ENCODE data around the gene OLFM1.

Gene OLFM1

DNA sequence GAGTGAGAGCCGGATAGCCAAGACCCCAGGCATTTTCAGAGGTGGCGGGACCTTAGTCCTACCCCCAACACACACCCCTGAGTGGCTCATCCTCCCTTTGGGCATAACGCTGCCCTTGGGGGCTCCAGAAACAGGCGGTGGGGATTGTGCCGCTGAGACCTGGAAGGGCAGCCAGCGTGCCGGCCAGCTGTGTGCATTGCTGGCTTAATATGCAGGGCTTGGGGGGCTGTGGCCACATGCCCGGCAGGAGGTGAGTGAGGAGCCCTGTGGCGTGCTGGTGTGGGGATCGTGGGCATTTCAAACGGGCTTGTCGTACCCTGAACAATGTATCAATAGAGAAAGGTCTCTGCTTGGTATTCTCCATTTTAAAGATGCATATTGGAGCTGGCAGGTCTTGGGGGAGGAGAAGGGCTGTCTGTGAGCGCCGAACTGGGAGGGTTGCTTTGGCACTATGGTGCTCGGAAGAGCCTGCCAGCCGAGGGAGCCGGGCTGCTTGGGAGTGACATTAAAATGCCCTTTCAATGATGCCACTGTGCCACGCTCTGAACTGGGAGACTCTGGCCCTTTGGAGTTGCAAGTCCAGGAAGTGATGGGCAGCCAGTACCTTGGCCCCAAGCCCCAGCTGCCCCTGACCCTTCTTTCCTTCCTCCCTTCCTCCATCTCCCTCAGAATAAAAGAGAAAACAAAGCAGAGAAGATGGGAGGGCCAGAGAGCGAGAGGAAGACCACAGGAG, 11.2 kb upstream of the OLFM1 start:
- no peak for DNase-seq (ENCODE audit: low spot score in 2 of 2)
- Histone ChIP-seq H3K4me3 (no peak overlapping the region), H3K4me1 (no peaks in the 10 kb centered on the region), H3K27me3 (ENCODE audit: low read depth) (no peaks in the 10 kb centered on the region), H3K36me3 (replicated peaks) (no peaks in the 10 kb centered on the region), H3K9me3 (no peaks in the 10 kb centered on the region)
- in situ Hi-C loops (cut with MboI; ENCODE audit: low sequenced_read_pairs) = no loop called here

DNA sequence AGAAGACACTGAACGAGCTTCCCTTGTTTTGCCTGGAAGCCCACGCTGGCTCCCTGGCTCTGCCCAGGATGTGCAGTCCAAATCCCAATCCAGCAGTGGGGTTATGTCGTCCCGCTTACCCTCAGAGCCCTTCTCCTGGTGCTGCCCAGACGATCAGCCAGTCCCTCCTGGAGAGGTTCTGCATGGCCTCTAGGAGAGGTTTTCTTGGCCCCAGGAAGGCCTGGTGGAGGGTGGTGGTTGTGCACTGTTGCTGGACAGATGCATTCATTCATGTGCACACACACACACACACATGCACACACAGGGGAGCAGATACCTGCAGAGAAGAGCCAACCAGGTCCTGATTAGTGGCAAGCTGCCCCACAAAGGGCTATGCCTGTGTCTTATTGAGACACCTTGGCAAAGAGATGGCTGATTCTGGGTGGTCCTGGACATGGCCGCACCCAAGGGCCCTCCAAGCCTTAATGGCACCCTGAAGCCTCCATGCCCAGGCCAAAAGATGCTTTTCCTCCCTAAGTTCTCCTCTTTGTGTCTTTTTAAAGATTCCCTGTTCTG, 10.5 kb upstream of the OLFM1 start:
- no peak for DNase-seq (ENCODE audit: low spot score in 2 of 2)
- in situ Hi-C loops (cut with MboI; ENCODE audit: low sequenced_read_pairs) = no loop called here
- Histone ChIP-seq H3K4me3 (no peak overlapping the region), H3K36me3 (replicated peaks) (no peaks in the 10 kb centered on the region), H3K4me1 (no peaks in the 10 kb centered on the region), H3K9me3 (no peaks in the 10 kb centered on the region), H3K27me3 (ENCODE audit: low read depth) (no peaks in the 10 kb centered on the region)

DNA sequence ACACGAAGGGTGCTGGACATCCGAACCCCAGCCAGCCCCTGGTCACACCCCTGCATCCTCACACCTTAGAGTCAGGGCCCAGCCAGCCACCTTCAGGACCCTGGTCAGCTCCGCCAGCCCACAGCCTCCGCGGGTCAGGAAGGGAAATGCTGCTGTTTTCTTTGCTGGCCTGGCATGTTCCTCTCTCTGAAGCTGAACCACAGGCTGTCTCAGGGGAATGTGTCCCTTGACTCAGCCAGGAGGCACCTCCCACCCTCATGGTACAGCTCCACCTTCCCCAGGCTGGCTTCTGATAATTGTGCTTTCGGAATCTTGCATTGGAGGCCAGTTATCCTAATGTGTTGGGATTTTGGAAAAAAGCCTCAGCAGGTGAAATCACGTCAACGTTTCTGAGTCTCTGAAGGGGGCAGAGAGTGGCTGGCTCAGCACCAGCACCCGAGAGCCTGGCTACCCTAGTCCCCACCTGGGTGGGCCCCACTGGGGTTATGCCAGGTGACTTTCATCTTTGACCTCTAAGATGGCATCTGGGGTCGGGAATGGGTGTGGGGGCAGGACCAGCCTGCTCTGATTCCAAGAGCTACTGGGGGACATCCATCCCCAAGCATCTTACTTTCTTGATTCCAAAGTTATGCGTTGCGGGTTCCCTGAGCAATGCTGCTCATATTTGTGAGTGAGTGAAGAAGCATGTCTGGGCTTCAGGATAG, 9.8 kb upstream of the OLFM1 start:
- Histone ChIP-seq H3K9me3 (no peaks in the 10 kb centered on the region), H3K27me3 (ENCODE audit: low read depth) (no peaks in the 10 kb centered on the region), H3K4me1 (no peaks in the 10 kb centered on the region), H3K4me3 (no peak overlapping the region), H3K36me3 (replicated peaks) (no peaks in the 10 kb centered on the region)
- no peak for DNase-seq (ENCODE audit: low spot score in 2 of 2)
- in situ Hi-C loops (cut with MboI; ENCODE audit: low sequenced_read_pairs) = no loop called here

DNA sequence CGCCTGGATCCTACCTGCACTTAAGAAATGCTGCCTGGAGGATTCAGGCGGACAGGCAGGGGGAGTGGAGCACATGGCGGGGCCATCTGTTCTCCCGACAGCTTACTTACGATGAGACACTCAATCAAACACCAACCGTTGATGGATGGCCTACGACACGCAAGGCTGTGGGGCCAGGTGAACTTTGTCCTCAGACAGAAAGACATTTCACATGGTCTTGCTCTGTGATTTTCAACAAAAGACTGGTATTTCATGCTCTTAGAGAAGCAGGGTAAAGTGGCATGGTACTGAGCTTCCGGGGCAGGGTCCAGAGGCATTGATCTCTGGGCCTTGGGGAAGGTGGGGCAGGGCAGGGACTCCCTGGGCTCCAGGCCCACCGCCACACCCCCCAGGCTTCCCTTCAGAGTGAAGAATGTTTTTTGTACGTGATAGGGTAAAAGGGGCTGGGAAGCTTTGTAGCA, 9.1 kb upstream of the OLFM1 start:
- no peak overlapping the region for H3K4me3 ChIP-seq
- no peaks in the 10 kb centered on the region for H3K27me3 ChIP-seq (ENCODE audit: low read depth)
- no peak for DNase-seq (ENCODE audit: low spot score in 2 of 2)
- H3K9me3 ChIP-seq = no peaks in the 10 kb centered on the region
- no peaks in the 10 kb centered on the region for H3K4me1 ChIP-seq
- in situ Hi-C loops (cut with MboI; ENCODE audit: low sequenced_read_pairs) = no loop called here
- no peaks in the 10 kb centered on the region for H3K36me3 ChIP-seq (replicated peaks)

DNA sequence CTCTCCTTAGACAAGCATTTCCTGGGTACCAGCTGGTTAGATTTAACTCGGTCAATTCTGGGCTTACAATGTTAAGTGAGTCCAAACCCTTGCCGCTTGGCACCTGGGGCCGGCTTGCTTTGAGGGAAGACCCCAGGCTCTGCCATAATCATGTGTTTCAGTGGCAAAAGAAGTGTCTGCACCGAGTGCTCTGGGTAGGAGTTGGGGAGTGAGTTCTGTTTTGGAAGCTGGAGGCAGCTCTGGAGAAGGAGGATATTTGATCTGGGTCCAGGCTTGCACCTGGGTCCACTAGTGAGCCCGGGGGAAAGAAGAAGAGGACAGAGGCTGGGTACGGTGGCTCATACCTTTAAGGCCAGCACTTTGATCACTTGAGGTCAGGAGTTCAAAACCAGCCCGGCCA, 8.4 kb upstream of the OLFM1 start:
- Histone ChIP-seq H3K9me3 (no peaks in the 10 kb centered on the region), H3K36me3 (replicated peaks) (no peaks in the 10 kb centered on the region), H3K4me3 (no peak overlapping the region), H3K4me1 (no peaks in the 10 kb centered on the region), H3K27me3 (ENCODE audit: low read depth) (no peaks in the 10 kb centered on the region)
- in situ Hi-C loops (cut with MboI; ENCODE audit: low sequenced_read_pairs) = no loop called here
- no peak for DNase-seq (ENCODE audit: low spot score in 2 of 2)

DNA sequence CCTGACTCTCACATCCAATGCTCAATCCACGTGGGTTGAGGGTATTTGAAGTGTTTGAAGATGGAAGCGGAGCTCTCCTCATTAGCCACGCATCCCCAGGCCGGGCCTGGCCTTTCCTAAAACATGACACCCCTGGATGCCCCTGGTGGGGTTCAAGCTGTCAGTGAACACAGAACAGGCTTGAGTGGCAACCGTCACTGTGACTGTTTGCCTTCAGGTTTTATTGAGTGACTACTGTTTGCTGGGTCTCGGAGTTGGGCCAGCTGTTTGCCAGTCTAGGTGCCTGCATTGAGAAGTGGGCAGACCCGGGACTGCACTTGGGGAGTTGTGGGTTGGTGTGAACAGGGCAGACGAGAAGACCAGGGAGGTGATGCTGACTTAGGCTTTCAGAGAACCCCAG, 7.8 kb upstream of the OLFM1 start:
- Histone ChIP-seq H3K9me3 (no peaks in the 10 kb centered on the region), H3K4me1 (no peaks in the 10 kb centered on the region), H3K4me3 (no peak overlapping the region), H3K27me3 (ENCODE audit: low read depth) (no peaks in the 10 kb centered on the region), H3K36me3 (replicated peaks) (no peaks in the 10 kb centered on the region)
- DNase-seq (ENCODE audit: low spot score in 2 of 2) = no peak
- in situ Hi-C loops (cut with MboI; ENCODE audit: low sequenced_read_pairs) = no loop called here

DNA sequence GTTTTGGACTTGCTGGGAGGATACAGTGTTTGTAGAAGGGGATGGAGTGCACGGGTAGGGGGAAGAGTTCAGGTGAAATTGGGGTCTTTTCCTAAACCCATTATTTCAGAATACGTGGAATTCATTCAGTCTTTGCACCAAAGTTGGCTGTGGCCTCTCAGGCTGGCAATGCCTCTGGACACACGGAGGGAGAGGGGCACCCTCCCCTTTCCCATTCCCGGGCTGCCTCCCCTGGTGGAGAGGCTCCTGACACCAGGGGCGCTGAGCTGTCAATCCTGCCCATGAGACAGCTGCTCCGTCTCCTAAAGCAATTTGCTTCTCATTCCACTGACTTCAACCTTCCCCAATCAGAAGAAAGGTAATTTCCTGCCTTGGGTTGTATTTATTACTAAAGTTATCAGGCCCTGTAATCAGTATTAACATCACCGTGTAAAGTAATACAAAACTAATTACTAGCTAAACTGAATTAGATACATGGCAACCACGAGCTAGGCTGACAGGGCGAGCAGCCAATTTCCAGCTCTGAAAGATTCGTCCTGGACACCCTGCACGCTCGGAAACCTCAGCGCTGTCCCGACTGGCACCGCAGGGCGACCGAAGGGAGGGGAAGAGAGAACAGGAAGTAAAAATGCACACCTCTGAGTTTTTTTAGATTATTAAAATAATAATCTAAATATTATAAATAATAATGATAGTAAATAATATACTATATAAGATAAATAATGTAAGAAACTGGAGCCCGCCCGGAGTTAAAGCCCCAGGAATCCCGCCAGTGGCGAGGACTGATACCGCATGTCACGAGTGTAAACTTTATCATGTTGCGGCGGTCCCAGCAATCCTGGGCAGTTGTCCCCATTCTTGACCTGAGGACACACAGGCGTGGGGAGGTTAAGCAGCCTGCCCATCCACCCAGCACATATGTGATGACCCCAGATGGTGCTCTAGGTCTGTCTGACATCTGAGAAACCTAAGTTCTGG, 6.9 kb upstream of the OLFM1 start:
- in situ Hi-C loops (cut with MboI; ENCODE audit: low sequenced_read_pairs) = no loop called here
- H3K4me3 ChIP-seq = no peak overlapping the region
- H3K27me3 ChIP-seq (ENCODE audit: low read depth) = no peaks in the 10 kb centered on the region
- H3K36me3 ChIP-seq (replicated peaks) = no peaks in the 10 kb centered on the region
- no peak for DNase-seq (ENCODE audit: low spot score in 2 of 2)
- no peaks in the 10 kb centered on the region for H3K4me1 ChIP-seq
- no peaks in the 10 kb centered on the region for H3K9me3 ChIP-seq

DNA sequence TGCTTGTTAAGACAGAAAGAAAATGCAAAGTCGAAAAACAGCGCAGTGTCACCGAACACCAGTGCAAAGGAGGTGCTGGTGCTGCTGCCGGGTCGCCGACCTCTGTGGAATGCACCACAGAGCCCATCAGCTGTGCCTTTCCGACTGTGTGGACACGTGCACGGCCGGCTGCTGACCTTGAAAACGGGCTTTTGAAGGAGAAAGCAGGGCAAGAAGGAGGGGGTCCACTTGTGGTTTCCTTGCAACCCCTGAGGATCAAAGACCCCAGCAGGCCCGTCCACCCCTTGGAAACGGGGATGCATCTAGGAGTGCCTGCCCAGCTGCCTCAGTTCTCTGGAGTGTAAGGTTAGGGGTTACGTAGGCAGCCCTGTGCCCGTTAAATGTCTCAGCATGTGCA, 6.2 kb upstream of the OLFM1 start:
- H3K36me3 ChIP-seq (replicated peaks) = no peaks in the 10 kb centered on the region
- H3K27me3 ChIP-seq (ENCODE audit: low read depth) = no peaks in the 10 kb centered on the region
- H3K9me3 ChIP-seq = no peaks in the 10 kb centered on the region
- no peak for DNase-seq (ENCODE audit: low spot score in 2 of 2)
- in situ Hi-C loops (cut with MboI; ENCODE audit: low sequenced_read_pairs) = no loop called here
- no peaks in the 10 kb centered on the region for H3K4me1 ChIP-seq
- no peak overlapping the region for H3K4me3 ChIP-seq

DNA sequence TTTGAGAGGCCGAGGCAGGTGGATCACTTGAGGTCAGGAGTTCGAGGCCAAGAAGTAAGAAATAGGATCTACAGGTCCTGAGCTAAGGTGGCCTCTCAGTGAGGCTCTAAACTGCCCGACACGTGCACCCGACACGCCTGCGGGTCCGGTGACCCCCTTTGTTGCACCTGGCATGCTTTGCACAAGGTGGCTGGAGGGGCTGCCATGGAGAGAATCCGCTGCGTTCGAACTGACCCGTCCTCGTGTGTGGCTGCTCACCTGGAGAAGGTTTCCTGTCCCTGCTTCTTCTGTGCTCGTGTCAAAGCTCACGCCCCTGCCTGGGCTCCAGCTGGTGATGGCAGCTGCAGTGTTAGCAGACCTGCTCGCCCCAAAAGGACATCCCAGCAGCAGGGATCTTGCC, 5.7 kb upstream of the OLFM1 start:
- no peak for DNase-seq (ENCODE audit: low spot score in 2 of 2)
- Histone ChIP-seq H3K9me3 (no peaks in the 10 kb centered on the region), H3K36me3 (replicated peaks) (no peaks in the 10 kb centered on the region), H3K27me3 (ENCODE audit: low read depth) (no peaks in the 10 kb centered on the region), H3K4me1 (no peaks in the 10 kb centered on the region), H3K4me3 (no peak overlapping the region)
- in situ Hi-C loops (cut with MboI; ENCODE audit: low sequenced_read_pairs) = no loop called here

DNA sequence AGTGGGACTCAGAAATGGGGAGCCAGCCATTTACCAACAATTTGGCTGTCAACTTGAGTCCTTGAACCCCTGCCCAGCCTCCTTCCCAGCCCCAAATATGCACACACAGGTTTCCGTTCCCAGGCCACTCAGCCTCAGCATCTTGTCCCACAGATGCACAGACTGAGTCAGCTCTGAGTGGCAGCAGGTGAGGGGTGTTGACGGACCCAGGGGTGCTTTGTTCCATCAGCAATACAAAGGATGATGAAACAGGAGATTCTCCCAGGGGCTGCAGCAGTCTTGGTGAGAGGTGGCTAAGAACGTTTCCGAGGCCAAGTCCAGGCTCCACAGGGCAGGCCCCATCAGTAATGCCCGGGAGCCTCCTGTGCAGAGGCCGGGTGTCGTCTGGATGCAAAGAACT, 4.9 kb upstream of the OLFM1 start:
- H3K9me3 ChIP-seq = no peaks in the 10 kb centered on the region
- no peak for DNase-seq (ENCODE audit: low spot score in 2 of 2)
- no peaks in the 10 kb centered on the region for H3K27me3 ChIP-seq (ENCODE audit: low read depth)
- H3K4me1 ChIP-seq = no peaks in the 10 kb centered on the region
- H3K36me3 ChIP-seq (replicated peaks) = no peaks in the 10 kb centered on the region
- no peak overlapping the region for H3K4me3 ChIP-seq
- in situ Hi-C loops (cut with MboI; ENCODE audit: low sequenced_read_pairs) = no loop called here

DNA sequence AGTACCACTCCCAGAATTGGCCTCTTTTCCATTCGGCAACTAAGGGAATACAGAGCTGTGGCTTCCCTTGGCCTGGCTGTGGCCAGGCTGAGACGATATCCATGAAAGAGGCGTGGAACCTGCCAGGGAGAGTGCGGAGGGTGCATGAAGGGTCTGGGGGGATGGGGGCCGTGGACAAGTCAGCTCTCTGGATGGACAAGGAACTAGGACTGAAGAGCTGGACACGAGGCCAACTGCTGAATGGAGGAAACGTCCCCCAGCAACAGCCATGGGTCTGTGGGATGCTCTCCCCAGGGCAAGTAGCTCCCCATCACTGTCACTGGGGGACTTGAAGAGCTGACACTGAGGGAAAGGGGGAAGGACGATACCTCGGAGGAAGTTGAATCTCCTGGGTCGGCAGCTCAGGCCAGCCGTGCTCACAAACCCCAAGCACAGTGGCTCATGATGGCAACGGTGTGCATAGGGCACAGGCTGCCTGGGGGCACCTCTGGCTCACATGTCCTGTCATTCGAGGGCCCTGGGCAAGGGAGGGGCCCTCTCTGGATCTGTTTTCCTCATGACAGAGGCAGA, 4.1 kb upstream of the OLFM1 start:
- H3K27me3 ChIP-seq (ENCODE audit: low read depth) = no peaks in the 10 kb centered on the region
- H3K36me3 ChIP-seq (replicated peaks) = no peaks in the 10 kb centered on the region
- in situ Hi-C loops (cut with MboI; ENCODE audit: low sequenced_read_pairs) = no loop called here
- no peak for DNase-seq (ENCODE audit: low spot score in 2 of 2)
- no peaks in the 10 kb centered on the region for H3K4me1 ChIP-seq
- no peak overlapping the region for H3K4me3 ChIP-seq
- no peaks in the 10 kb centered on the region for H3K9me3 ChIP-seq

DNA sequence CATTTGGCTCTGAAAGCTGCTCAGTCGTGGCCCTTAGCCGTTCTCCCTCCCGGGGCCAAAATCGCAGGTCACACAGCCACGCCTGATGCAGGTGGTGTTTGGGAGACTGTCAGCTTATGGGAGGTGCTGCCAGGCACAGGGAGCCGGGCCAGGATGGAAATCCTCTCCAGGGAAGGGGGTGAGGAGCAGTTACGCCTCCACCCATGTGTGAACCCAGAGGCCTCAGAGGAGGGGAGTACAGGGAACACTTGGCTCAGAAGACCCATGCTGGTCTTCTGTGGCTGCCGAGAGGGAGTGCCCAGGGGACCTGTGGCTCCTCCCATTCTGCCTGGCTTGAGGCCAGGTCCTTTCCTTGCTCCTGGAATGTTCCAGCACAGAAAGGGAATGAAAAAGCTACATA, 3.6 kb upstream of the OLFM1 start:
- no peak for DNase-seq (ENCODE audit: low spot score in 2 of 2)
- H3K4me1 ChIP-seq = no peaks in the 10 kb centered on the region
- H3K9me3 ChIP-seq = no peaks in the 10 kb centered on the region
- no peaks in the 10 kb centered on the region for H3K27me3 ChIP-seq (ENCODE audit: low read depth)
- H3K36me3 ChIP-seq (replicated peaks) = no peaks in the 10 kb centered on the region
- H3K4me3 ChIP-seq = no peak overlapping the region
- in situ Hi-C loops (cut with MboI; ENCODE audit: low sequenced_read_pairs) = no loop called here

DNA sequence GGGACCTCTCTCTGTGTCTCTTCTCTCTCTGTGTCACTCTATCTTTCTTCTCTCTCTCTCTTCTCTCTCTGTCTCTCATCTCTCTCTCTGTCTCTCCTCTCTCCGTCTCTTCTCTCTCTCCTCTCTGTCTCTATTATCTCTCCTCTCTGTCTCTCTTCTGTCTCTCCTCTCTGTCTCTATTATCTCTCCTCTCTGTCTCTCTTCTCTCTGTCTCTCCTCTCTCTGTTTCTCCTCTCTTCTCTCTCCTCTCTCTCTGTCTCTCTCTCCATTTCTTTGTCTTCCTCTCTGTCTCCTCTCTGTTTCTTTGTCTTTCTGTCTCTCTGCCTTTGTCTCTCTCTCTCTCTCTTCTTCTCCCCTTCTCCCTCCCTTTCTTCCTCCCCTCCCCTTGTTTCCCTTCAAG, 3.2 kb upstream of the OLFM1 start:
- H3K27me3 ChIP-seq (ENCODE audit: low read depth) = no peaks in the 10 kb centered on the region
- no peak for DNase-seq (ENCODE audit: low spot score in 2 of 2)
- no peaks in the 10 kb centered on the region for H3K9me3 ChIP-seq
- no peak overlapping the region for H3K4me3 ChIP-seq
- H3K36me3 ChIP-seq (replicated peaks) = no peaks in the 10 kb centered on the region
- no peaks in the 10 kb centered on the region for H3K4me1 ChIP-seq
- in situ Hi-C loops (cut with MboI; ENCODE audit: low sequenced_read_pairs) = no loop called here

Measured in HAP-1 (cell line).